T-helper 1 cell (primary cell): ENCODE measurements around the gene GPR32.
"Not testable (repeated sequence)": the region's sequence is repeated elsewhere in the genome, so short reads cannot be mapped to it uniquely, and the experiment has no call there.

Experiments used
- DNase-seq, 5 donors: peaks; one replicate each; pipeline ENCODE4 v3.0.0-alpha.2; 2012 to 2020

GPR32 gene

GRCh38 chr19:50804420-50805272, 34.4 kb downstream of the GPR32 start:
- DNase-seq = peak; percentile 94 to 98 (median 95)

GRCh38 chr19:50808856-50809255, 38.6 kb downstream of the GPR32 start:
- no peak for DNase-seq

DNA sequence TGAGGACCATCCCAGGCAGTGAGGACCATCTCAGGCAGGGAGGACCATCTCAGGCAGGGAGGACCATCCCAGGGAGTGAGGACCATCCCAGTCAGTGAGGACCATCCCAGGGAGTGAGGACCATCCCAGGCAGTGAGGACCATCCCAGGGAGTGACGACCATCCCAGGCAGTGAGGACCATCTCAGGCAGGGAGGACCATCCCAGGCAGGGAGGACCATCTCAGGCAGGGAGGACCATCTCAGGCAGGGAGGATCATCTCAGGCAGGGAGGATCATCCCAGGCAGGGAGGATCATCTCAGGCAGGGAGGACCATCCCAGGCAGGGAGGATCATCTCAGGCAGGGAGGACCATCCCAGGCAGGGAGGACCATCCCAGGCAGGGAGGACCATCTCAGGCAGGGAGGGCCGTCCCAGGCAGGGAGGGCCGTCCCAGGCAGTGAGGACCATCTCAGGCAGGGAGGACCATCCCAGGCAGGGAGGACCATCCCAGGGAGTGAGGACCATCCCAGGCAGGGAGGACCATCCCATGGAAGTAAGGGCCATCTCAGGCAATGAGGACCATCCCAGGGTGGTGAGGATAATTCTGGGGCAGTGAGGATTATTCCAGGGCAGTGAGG, 41.5 kb downstream of the GPR32 start:
- DNase-seq = not testable (repeated sequence)

DNA sequence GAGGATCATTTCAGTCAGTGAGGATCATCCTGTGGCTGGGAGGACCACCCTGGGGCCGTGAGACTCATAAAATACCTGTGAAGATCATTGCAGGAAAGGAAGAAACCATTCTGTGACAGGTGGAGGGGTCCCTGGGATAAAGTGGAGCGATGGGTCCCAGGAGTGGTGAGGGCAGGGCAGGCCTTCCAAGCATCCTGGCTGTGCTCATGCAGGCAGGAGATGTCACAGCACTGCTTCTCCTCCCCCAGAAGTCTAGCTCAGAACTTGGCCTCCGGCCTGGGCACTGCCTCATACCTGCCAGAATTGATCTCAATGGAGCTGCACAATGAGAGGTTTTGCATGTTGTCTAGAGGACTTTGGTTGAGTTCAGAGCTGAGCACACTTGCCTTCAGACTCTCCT, 42.2 kb downstream of the GPR32 start:
- no peak for DNase-seq

- DNase-seq = no peak
Measured at GRCh38 chr19:50814883-50815282, 44.6 kb downstream of the GPR32 start.

- no peak for DNase-seq
Measured at GRCh38 chr19:50815439-50815838, 45.2 kb downstream of the GPR32 start.

GRCh38 chr19:50817941-50818858, 47.9 kb downstream of the GPR32 start:
- DNase-seq = peak in 2 of 5 donors; percentile 28 to 75

DNA sequence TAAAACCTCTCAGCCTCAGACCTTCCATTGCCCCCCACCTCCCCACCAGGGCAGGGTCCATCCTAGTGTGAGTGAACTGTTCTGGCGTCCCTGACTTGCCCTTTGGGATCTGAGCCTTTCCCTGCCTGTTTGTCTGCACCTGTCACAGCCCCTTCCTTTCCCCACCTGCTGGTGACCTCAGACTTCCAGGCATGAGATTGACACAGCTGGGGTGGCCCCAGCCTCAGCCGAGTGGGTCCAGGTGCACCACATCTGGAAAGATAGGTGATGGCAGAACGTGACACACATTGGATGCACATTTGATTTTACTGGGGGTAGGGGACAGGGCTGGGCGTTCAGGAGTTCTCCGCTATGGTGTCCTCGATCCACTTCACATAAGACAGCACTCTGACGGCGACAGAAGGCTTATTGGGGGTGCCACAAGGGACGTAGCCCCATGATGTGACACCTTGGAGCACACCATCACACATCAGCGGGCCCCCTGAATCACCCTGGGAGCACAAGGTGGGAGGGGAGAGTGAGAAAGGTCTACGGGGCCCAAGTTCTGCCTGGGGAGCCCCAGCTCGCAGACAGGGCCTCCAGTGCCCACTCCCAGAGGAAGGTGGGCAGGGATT, 48.7 kb downstream of the GPR32 start:
- DNase-seq = no peak

GRCh38 chr19:50819636-50820035, 49.4 kb downstream of the GPR32 start:
- no peak for DNase-seq

- DNase-seq = no peak
Measured at GRCh38 chr19:50820086-50820485, 49.8 kb downstream of the GPR32 start.

DNA sequence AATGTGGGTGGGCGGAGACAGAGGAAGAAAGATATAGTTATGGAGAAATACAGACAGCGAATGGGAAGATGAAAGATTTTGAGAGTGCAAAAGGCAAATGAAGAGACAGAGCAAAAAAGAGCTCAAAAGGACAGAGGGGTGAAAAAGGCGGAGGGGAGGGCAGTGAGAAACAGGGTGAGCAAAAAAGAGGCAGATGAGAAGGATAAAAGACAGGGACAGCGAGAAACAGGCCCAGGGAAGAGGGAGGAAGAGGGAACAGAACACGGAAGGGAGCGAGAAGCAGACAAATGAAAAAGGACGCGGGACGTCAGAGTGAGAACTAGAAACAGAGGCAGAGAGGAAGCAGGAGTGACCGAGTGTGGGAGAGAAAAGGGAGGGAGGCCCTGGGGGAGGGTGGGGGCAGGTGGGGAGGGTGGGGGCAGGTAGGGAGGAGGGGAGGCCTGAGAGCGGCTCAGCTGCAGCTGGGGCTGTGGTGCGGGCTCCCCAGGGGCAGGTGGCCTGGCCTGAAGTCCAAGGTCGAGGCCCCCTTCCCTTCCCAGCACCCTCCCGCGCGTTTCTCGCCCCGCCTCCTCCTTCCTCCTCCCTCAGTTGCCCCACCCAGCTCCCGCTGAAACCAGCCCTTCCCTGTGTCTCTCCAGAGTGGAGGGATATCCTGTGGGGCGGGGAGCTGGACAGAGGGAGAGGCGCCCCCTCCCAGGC, 50.4 kb downstream of the GPR32 start:
- DNase-seq = no peak

GRCh38 chr19:50821248-50821612, 51.0 kb downstream of the GPR32 start:
- DNase-seq = no peak
